Natural killer cell (primary cell): ENCODE results near the gene TMOD3. TPM values are rescaled to one million over a fixed set of nuclear protein-coding genes. Genes with fewer than 3 reads are reported as not detected.

Experiments
- ATAC-seq, 3 donors: fragments of 150-1000 bp in 2 of 3; fragments of 200-7000 bp in 1 of 3; cut with Tn5 transposase; 1 replicate in 1 of 3; 2 replicates in 2 of 3; pipeline ENCODE4 v1.10.0; 2021; ENCODE audit warnings: mild to moderate bottlenecking in 2 of 3, moderate library complexity in 2 of 3
- DNase-seq, 2 donors: peaks; one replicate each; pipeline versions ENCODE4 v3.0.0 to v3.0.0-alpha.2; 2013 to 2021; ENCODE audit warnings: mixed read lengths in 1 of 2
- H3K27ac ChIP-seq: one replicate; pipeline ENCODE4 v1.5.1; 2013; ENCODE audit warnings: mild to moderate bottlenecking, low read length
- H3K27me3 ChIP-seq: one replicate; pipeline ENCODE4 v1.6.1; 2013; ENCODE audit warnings: low read length; ENCODE audit not compliant: control insufficient read depth, insufficient read depth
- H3K36me3 ChIP-seq: one replicate; pipeline ENCODE4 v1.6.1; 2013; ENCODE audit warnings: low read length; ENCODE audit not compliant: control insufficient read depth, insufficient read depth
- H3K4me1 ChIP-seq: one replicate; pipeline ENCODE4 v1.6.1; 2013; ENCODE audit warnings: low read length; ENCODE audit not compliant: control insufficient read depth, insufficient read depth
- H3K4me3 ChIP-seq: one replicate; pipeline ENCODE4 v1.5.1; 2013; ENCODE audit warnings: low read length
- H3K9me3 ChIP-seq: one replicate; pipeline ENCODE4 v1.6.1; 2013; ENCODE audit warnings: low read length; ENCODE audit not compliant: control insufficient read depth, insufficient read depth
- H3K27ac Mint-ChIP-seq, 2 donors: one replicate each; pipeline ENCODE4 v1.8.0; 2022; ENCODE audit warnings: mild to moderate bottlenecking in 2 of 2, mixed read lengths in 2 of 2, moderate library complexity in 1 of 2
- H3K27me3 Mint-ChIP-seq, 2 donors: one replicate each; pipeline ENCODE4 v1.8.0; 2022; ENCODE audit warnings: low read depth in 2 of 2, mixed read lengths in 2 of 2
- H3K36me3 Mint-ChIP-seq: one replicate; pipeline ENCODE4 v1.8.0; 2022; ENCODE audit warnings: mixed read lengths
- H3K4me1 Mint-ChIP-seq, 2 donors: one replicate each; pipeline ENCODE4 v1.8.0; 2022; ENCODE audit warnings: mixed read lengths in 2 of 2
- H3K4me3 Mint-ChIP-seq: one replicate; pipeline ENCODE4 v1.8.0; 2022; ENCODE audit warnings: mild to moderate bottlenecking, moderate library complexity, mixed read lengths
- H3K9me3 Mint-ChIP-seq, 2 donors: one replicate each; pipeline ENCODE4 v1.8.0; 2022; ENCODE audit warnings: mixed read lengths in 2 of 2
- CTCF ChIP-seq: fragments of 200-600 bp; IDR thresholded peaks from one replicate; pipeline ENCODE4 v1.8.0; 2022; ENCODE audit warnings: antibody characterized with exemption
- WGBS: methylation state at CpG from one replicate; pipeline ENCODE4 v1.1.7; 2013; ENCODE audit warnings: missing lambda C conversion rate; ENCODE audit not compliant: insufficient coverage; 5-methylcytosine and 5-hydroxymethylcytosine counted together
- intact Hi-C: fragments of 100-400 bp; cut with micrococcal nuclease; formaldehyde crosslinking; loops from one replicate; pipeline ENCODE4 v1.14.2; 2022
- total RNA-seq, 4 donors: library from RNA; stranded (reverse); fragments of 120-200 nt in 1 of 4; gene quantifications; one replicate each; pipeline versions ENCODE4 v1.2.3 to v1.2.4, GENCODE V29; 2013 to 2022

The TMOD3 gene
- total RNA-seq, 3 donors from 2014 or later (not counting 1 experiment from before 2014, with no cell fraction given) = 56.5 to 72.3 (median 69.4) TPM

DNA sequence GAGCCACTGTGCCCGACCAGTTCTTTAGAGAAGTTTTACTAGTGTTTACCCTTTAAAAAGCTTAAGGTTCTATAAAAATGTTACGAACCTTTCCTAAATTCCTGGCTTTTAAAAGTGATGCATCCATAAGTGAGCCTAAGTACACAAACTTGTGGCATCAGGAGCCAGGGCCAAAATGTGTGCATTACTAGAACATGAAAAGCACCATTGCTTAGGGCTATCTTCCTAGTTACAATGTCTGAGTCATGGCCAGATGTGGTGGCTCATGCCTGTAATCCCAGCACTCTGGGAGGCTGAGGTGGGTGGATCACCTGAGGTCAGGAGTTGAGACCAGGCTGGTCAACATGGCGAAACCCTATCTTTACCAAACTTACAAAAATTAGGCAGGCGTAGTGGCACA lies 102.2 kb downstream of the TMOD3 start:
- Histone ChIP-seq H3K27ac (no peak overlapping the region), H3K4me1 (peaks cover 3% of the 10 kb centered on the region), H3K36me3 (peaks cover 13% of the 10 kb centered on the region), H3K9me3 (no peaks in the 10 kb centered on the region), H3K4me3 (no peak overlapping the region), H3K27me3 (no peaks in the 10 kb centered on the region)
- H3K36me3 Mint-ChIP-seq = no peaks in the 10 kb centered on the region
- no peak for ATAC-seq
- TF ChIP-seq CTCF = no peak
- intact Hi-C loops = no loop called here
- H3K9me3 Mint-ChIP-seq = no peaks in the 10 kb centered on the region
- no peak overlapping the region for H3K4me3 Mint-ChIP-seq
- H3K27me3 Mint-ChIP-seq = no peaks in the 10 kb centered on the region
- WGBS = 100% methylated on average over 4 of the region's 4 CpGs
- H3K27ac Mint-ChIP-seq = no peak overlapping the region
- no peaks in the 10 kb centered on the region for H3K4me1 Mint-ChIP-seq
- no peak for DNase-seq

DNA sequence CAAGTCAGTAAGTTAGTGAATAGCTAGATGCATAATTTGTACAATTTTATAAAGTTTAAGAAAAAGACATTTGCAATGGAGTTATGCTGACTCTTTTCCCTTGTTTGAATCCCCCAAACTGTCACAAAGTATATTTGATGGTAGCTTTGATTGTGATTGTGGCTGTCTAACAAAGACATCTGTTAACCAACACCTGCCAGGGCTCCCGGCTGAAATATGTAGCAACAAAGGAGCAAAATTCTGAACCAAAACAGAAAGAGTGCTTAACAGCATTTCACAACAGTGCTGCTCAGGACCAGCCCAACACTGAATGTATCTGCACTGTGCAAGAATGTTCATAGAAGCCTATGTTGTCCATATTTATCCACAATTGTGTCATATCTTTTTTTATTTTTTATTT lies 102.7 kb downstream of the TMOD3 start:
- H3K36me3 ChIP-seq = peaks cover 13% of the 10 kb centered on the region
- TF ChIP-seq CTCF = no peak
- 85% methylated on average over 1 of the region's 1 CpG for WGBS
- no peaks in the 10 kb centered on the region for H3K9me3 Mint-ChIP-seq
- no peak overlapping the region for H3K4me3 ChIP-seq
- H3K9me3 ChIP-seq = no peaks in the 10 kb centered on the region
- peaks cover 2% of the 10 kb centered on the region for H3K36me3 Mint-ChIP-seq
- ATAC-seq = no peak
- intact Hi-C loops = no loop called here
- no peak overlapping the region for H3K27ac Mint-ChIP-seq
- no peak overlapping the region for H3K4me3 Mint-ChIP-seq
- H3K27me3 ChIP-seq = no peaks in the 10 kb centered on the region
- no peaks in the 10 kb centered on the region for H3K4me1 Mint-ChIP-seq
- H3K27me3 Mint-ChIP-seq = no peaks in the 10 kb centered on the region
- H3K4me1 ChIP-seq = peaks cover 3% of the 10 kb centered on the region
- DNase-seq = no peak
- no peak overlapping the region for H3K27ac ChIP-seq

DNA sequence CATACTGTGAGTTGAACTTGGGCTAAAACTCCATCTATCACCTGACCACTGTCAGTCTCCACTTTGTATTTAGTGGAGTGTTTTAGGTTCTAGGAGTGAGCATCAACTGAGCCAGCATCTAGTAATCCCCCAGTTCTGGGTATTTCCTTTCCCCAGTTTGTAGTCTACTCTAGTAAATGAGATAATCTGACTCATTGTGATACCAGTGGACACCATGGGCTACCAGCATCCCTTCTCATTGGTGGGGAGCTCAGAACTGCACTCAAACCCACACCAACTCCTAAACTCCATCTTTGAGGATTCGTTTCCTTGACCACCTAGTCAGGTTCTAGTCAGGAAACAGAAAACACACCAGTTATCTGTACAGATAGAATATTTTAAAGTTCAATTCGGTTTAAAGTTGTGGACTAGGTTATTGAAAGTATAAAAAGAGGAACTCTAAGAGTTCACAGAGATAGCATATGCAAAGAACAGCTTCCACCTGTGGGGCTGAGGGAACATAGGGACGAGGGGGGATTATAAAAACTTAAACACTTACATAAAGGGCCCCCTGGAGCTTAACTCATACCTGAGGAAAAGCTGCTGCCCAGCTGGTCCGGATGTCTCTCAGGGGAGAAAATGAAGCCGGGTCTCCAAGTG lies 106.1 kb downstream of the TMOD3 start:
- no peaks in the 10 kb centered on the region for H3K27me3 Mint-ChIP-seq

More for the DNA sequence above, 106.1 kb downstream of the TMOD3 start:
- no peak overlapping the region for H3K27ac ChIP-seq
- no peaks in the 10 kb centered on the region for H3K4me1 Mint-ChIP-seq
- H3K27ac Mint-ChIP-seq = peak overlapping the region; percentile 63 to 67
- no peaks in the 10 kb centered on the region for H3K9me3 ChIP-seq
- no peak overlapping the region for H3K4me3 Mint-ChIP-seq
- H3K27me3 ChIP-seq = no peaks in the 10 kb centered on the region
- ATAC-seq (no peak), DNase-seq (no peak)
- peaks cover 3% of the 10 kb centered on the region for H3K4me1 ChIP-seq
- H3K4me3 ChIP-seq = no peak overlapping the region
- peaks cover 18% of the 10 kb centered on the region for H3K36me3 ChIP-seq
- 59% methylated on average over 4 of the region's 5 CpGs for WGBS
- peaks cover 7% of the 10 kb centered on the region for H3K36me3 Mint-ChIP-seq
- intact Hi-C loops = no loop called here
- H3K9me3 Mint-ChIP-seq = no peaks in the 10 kb centered on the region
- TF ChIP-seq CTCF = no peak
